ENCODE data around the gene PDE6D.

Gene PDE6D

GRCh38 chr2:231810905-231811304 lies 29.8 kb upstream of the PDE6D start:
- Mint-ChIP-seq H3K9me3 (peaks cover 18% of the 10 kb centered on the region), H3K4me3 (no peak overlapping the region), H3K27ac (no peak overlapping the region), H3K27me3 (ENCODE audit: low read depth, poor library complexity) (no peaks in the 10 kb centered on the region), H3K36me3 (ENCODE audit: low read depth) (peaks cover 76% of the 10 kb centered on the region), H3K4me1 (no peaks in the 10 kb centered on the region)
- no peak for DNase-seq
- no peak for TF ChIP-seq CTCF (IDR thresholded peaks at IDR 0.05)

DNA sequence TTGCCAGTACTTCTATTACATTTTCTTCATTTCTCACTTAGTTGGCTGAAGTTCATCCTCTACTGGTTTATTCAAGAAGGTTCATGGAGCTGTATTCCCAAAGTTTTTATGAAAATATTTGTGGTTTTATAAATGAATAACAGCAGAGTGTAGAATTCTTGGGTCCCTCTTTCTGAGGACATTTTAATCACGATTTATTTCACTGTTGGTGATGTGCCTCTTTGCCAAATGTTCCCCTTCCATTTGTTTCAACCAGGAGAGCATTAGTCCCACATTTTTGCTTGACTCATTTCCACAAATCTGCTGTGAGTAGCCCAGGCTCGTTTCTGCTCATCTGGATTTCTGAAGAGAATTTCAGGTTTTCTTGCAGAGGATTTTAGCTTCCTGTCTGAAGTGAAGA lies 25.9 kb upstream of the PDE6D start:
- Mint-ChIP-seq H3K27me3 (ENCODE audit: low read depth, poor library complexity) (no peaks in the 10 kb centered on the region), H3K9me3 (no peaks in the 10 kb centered on the region), H3K4me3 (no peak overlapping the region), H3K27ac (no peak overlapping the region), H3K36me3 (ENCODE audit: low read depth) (peaks cover 54% of the 10 kb centered on the region), H3K4me1 (no peaks in the 10 kb centered on the region)
- DNase-seq: no peak
- TF ChIP-seq CTCF (IDR thresholded peaks at IDR 0.05): no peak

DNA sequence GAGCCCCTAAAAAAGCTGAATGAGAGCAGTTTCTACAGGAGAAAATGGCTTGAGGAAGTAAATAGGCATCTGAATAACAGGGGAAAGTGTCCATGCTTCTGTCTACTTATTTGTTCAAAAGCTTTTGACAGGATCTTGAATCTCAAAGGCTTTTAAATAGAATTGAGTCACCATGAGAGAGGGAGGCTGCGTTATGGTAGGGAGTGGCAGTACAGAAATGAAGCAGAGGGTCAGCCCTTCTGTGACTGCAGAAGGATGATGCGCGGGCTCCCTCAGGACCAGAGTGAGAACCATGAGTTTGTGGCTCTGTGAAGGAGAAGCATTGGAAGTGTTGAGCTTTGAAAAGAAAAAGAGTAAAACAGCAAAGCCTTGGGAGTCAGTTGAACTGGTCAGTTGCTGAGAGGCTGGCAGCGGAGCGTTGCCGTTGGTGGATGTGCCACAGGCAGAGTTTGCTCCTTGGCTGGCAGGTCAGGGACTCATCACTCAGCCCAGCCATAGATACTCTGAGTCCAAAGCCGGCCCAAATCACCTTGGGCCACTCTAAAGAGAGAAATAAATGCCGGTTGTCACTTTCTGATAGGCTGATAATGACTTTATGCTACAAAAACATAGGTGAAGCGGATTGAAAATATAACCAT lies 22.5 kb upstream of the PDE6D start:
- Mint-ChIP-seq H3K36me3 (ENCODE audit: low read depth) (peaks cover 34% of the 10 kb centered on the region), H3K27ac (no peak overlapping the region)

DNA sequence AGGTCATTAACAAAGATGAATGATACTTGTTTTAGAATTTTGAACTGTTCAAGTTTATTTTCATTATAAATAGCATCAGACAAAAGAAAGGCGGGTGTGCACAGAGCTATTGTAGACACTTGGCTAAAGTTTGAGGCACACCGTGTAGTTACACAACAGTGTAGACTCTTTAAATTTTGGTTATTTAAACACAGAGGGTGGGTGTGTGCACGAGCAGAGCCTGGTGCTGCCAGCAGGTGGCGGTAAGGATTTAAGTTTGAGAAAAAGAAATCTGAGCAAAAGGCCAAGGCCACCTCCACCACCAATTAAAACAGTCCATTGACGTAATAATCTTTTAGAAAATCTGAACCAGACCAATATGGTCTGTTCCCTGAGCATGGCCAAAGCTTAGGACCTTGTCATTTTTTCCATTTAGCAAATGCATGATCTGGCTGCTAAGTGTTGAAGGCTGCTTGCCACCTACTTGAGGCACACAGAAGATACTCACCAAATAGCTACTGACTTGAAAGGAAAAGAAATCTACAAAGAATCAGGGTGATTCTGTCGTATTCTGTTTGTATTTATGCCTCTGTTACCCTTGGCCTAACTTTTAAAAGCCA lies 19.5 kb upstream of the PDE6D start:
- DNase-seq: peak; percentile 70
- Mint-ChIP-seq H3K4me3 (no peak overlapping the region), H3K36me3 (ENCODE audit: low read depth) (peaks cover 50% of the 10 kb centered on the region), H3K27me3 (ENCODE audit: low read depth, poor library complexity) (no peaks in the 10 kb centered on the region), H3K27ac (no peak overlapping the region), H3K4me1 (no peaks in the 10 kb centered on the region), H3K9me3 (no peaks in the 10 kb centered on the region)
- TF ChIP-seq CTCF (IDR thresholded peaks at IDR 0.05): peak; percentile 68

More for the DNA sequence above, 22.5 kb upstream of the PDE6D start:
- Mint-ChIP-seq H3K9me3 (no peaks in the 10 kb centered on the region), H3K4me3 (no peak overlapping the region), H3K4me1 (no peaks in the 10 kb centered on the region), H3K27me3 (ENCODE audit: low read depth, poor library complexity) (no peaks in the 10 kb centered on the region)
- TF ChIP-seq CTCF (IDR thresholded peaks at IDR 0.05): no peak
- no peak for DNase-seq

- no peak overlapping the region for H3K27ac Mint-ChIP-seq
- H3K9me3 Mint-ChIP-seq: no peaks in the 10 kb centered on the region
- no peak for DNase-seq
- no peaks in the 10 kb centered on the region for H3K4me1 Mint-ChIP-seq
- H3K4me3 Mint-ChIP-seq: no peak overlapping the region
- TF ChIP-seq CTCF (IDR thresholded peaks at IDR 0.05): no peak
- peaks cover 50% of the 10 kb centered on the region for H3K36me3 Mint-ChIP-seq (ENCODE audit: low read depth)
- H3K27me3 Mint-ChIP-seq (ENCODE audit: low read depth, poor library complexity): no peaks in the 10 kb centered on the region
Measured at GRCh38 chr2:231795525-231796327, 14.6 kb upstream of the PDE6D start.
